Endodermal cell (in vitro differentiated cells): Measurements from ENCODE around the gene ATG12. TPM values are rescaled to one million over a fixed set of nuclear protein-coding genes. Genes with fewer than 3 reads are reported as not detected.

Experiments used
- DNase-seq: peaks from one replicate; pipeline ENCODE4 v3.0.0-alpha.2; 2017
- H3K27ac ChIP-seq: 2 replicates; pipeline ENCODE4 v1.5.1; 2013; ENCODE audit warnings: mild to moderate bottlenecking, low read depth, low read length, moderate library complexity
- H3K27me3 ChIP-seq: 2 replicates; pipeline ENCODE4 v1.6.1; 2013; ENCODE audit warnings: mild to moderate bottlenecking, low read length, moderate library complexity; ENCODE audit not compliant: insufficient read depth, control insufficient read depth, poor library complexity, severe bottlenecking
- H3K36me3 ChIP-seq: 2 replicates; pipeline ENCODE4 v1.7.0; 2013; ENCODE audit warnings: mild to moderate bottlenecking, low read length, moderate library complexity; ENCODE audit not compliant: control insufficient read depth, insufficient read depth
- H3K4me1 ChIP-seq: one replicate; pipeline ENCODE4 v1.7.0; 2013; ENCODE audit warnings: low read length; ENCODE audit not compliant: control insufficient read depth, insufficient read depth
- H3K4me3 ChIP-seq: 2 replicates; pipeline ENCODE4 v1.5.1; 2013; ENCODE audit warnings: mild to moderate bottlenecking, low read length, moderate library complexity
- H3K9ac ChIP-seq: 2 replicates; pipeline ENCODE4 v1.6.1; 2013; ENCODE audit warnings: mild to moderate bottlenecking, low read length, moderate library complexity; ENCODE audit not compliant: poor library complexity, severe bottlenecking; ENCODE audit errors: extremely low read depth
- H3K9me3 ChIP-seq: 2 replicates; pipeline ENCODE4 v1.6.1; 2013; ENCODE audit warnings: mild to moderate bottlenecking, low read length, moderate library complexity; ENCODE audit not compliant: control insufficient read depth
- H3K27ac Mint-ChIP-seq: 2 replicates; pipeline ENCODE4 v1.8.0; 2020; ENCODE audit warnings: mixed read lengths
- H3K27me3 Mint-ChIP-seq: 2 replicates; pipeline ENCODE4 v1.8.0; 2021; ENCODE audit warnings: mild to moderate bottlenecking, mixed read lengths; ENCODE audit not compliant: insufficient read depth
- H3K36me3 Mint-ChIP-seq: 2 replicates; pipeline ENCODE4 v1.8.0; 2020; ENCODE audit warnings: low read depth, mixed read lengths
- H3K4me1 Mint-ChIP-seq: 2 replicates; pipeline ENCODE4 v1.8.0; 2020; ENCODE audit warnings: mixed read lengths
- H3K4me3 Mint-ChIP-seq: 2 replicates; pipeline ENCODE4 v1.8.0; 2020; ENCODE audit warnings: mild to moderate bottlenecking, moderate library complexity, mixed read lengths
- H3K9me3 Mint-ChIP-seq: 2 replicates; pipeline ENCODE4 v1.8.0; 2020; ENCODE audit warnings: mild to moderate bottlenecking, mixed read lengths
- WGBS, 2 experiments: methylation state at CpG; one replicate each; pipeline versions ENCODE4 v1.1.5 to v1.1.7; 2013; ENCODE audit warnings: missing lambda C conversion rate in 2 of 2, mixed read lengths in 1 of 2; ENCODE audit not compliant: insufficient coverage in 1 of 2, insufficient read length in 1 of 2; 5-methylcytosine and 5-hydroxymethylcytosine counted together
- total RNA-seq, 2 donors: library from RNA; stranded (reverse); fragmentation: NEBNext Ultra II Directional in 1 of 2; extraction: Animal tissue kit (Norgen Biotek cat#: 25700) in 1 of 2; gene quantifications; 2 replicates in 1 of 2; 3 replicates in 1 of 2; pipeline ENCODE4 v1.2.1, GENCODE V29; 2021
- TF ChIP-seq, protein P1 (sequence below): fragments of 200-600 bp; sonication (generic); conservative IDR thresholded peaks from 2 replicates; pipeline ENCODE4 v1.5.0; 2021; ENCODE audit warnings: antibody characterized with exemption, mild to moderate bottlenecking

The ATG12 gene
- total RNA-seq, 2 donors from 2014 or later, result 47.9 to 57.8 TPM

DNA sequence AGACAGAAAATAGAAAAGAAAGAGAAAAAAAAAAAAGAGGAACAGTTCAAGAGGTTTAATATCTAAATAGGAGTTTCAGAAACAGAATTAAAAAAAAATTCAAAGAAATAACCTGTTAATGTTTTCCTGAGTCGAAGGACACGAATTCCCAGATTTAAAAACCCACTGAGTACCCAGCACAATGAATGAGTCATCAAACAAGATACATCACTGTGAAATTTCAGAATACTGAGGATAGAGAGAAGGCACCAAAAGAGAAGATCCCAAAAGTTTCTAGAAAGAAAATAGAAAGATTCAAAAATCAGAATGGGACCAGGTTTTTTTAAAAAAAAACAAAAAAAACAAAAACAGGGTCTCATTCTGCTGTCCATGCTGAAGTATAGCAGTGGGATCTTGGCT, 33.7 kb downstream of the ATG12 start:
- Histone ChIP-seq H3K9ac (no peak overlapping the region), H3K27ac (no peak overlapping the region), H3K4me3 (no peak overlapping the region), H3K4me1 (no peaks in the 10 kb centered on the region), H3K36me3 (peaks cover 4% of the 10 kb centered on the region), H3K27me3 (no peaks in the 10 kb centered on the region), H3K9me3 (no peaks in the 10 kb centered on the region)
- Mint-ChIP-seq H3K27ac (peak overlapping the region; percentile 41), H3K9me3 (no peaks in the 10 kb centered on the region), H3K4me1 (peaks cover 9% of the 10 kb centered on the region), H3K27me3 (no peaks in the 10 kb centered on the region), H3K4me3 (no peak overlapping the region), H3K36me3 (peaks cover 17% of the 10 kb centered on the region)
- no peak for DNase-seq
- WGBS, 2 experiments, result 100% methylated on average over 2 of the region's 2 CpGs
- TF ChIP-seq, protein P1, sequence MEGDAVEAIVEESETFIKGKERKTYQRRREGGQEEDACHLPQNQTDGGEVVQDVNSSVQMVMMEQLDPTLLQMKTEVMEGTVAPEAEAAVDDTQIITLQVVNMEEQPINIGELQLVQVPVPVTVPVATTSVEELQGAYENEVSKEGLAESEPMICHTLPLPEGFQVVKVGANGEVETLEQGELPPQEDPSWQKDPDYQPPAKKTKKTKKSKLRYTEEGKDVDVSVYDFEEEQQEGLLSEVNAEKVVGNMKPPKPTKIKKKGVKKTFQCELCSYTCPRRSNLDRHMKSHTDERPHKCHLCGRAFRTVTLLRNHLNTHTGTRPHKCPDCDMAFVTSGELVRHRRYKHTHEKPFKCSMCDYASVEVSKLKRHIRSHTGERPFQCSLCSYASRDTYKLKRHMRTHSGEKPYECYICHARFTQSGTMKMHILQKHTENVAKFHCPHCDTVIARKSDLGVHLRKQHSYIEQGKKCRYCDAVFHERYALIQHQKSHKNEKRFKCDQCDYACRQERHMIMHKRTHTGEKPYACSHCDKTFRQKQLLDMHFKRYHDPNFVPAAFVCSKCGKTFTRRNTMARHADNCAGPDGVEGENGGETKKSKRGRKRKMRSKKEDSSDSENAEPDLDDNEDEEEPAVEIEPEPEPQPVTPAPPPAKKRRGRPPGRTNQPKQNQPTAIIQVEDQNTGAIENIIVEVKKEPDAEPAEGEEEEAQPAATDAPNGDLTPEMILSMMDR, result no peak

- no peaks in the 10 kb centered on the region for H3K27me3 Mint-ChIP-seq
- no peak overlapping the region for H3K9ac ChIP-seq
- TF ChIP-seq, protein P1, result no peak
- no peaks in the 10 kb centered on the region for H3K4me1 ChIP-seq
- H3K4me3 Mint-ChIP-seq, result no peak overlapping the region
- H3K4me1 Mint-ChIP-seq, result peaks cover 9% of the 10 kb centered on the region
- no peak overlapping the region for H3K27ac ChIP-seq
- no peaks in the 10 kb centered on the region for H3K9me3 ChIP-seq
- H3K9me3 Mint-ChIP-seq, result no peaks in the 10 kb centered on the region
- peaks cover 4% of the 10 kb centered on the region for H3K36me3 ChIP-seq
- WGBS, 2 experiments, result 85 to 100% methylated on average over 2 of the region's 2 CpGs
- H3K36me3 Mint-ChIP-seq, result peaks cover 17% of the 10 kb centered on the region
- H3K27me3 ChIP-seq, result no peaks in the 10 kb centered on the region
- no peak overlapping the region for H3K4me3 ChIP-seq
- no peak for DNase-seq
- peak overlapping the region; percentile 41 for H3K27ac Mint-ChIP-seq
Measured at GRCh38 chr5:115806986-115807653, 34.2 kb downstream of the ATG12 start.

DNA sequence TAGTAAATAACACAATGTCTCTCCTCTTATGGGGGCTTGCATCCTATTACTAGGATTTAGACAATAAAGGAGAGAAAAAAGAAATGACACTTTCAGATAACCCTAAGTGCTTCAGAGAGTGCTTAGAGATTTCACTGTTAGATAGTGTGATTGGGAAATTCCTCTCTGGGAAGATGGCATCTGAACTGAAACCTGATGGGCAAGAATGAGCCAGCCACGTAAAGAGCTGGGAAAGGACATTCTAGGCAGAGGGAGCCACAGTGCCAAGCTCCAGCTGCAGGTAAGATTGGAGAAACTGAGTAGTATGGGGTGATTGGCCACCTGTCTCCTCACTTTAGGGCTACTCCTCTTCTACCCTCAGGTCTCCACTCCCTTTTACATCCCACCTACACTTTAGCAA, 39.4 kb downstream of the ATG12 start:
- DNase-seq, result no peak
- no peaks in the 10 kb centered on the region for H3K9me3 ChIP-seq
- no peaks in the 10 kb centered on the region for H3K27me3 Mint-ChIP-seq
- H3K4me1 ChIP-seq, result no peaks in the 10 kb centered on the region
- H3K4me1 Mint-ChIP-seq, result peaks cover 5% of the 10 kb centered on the region
- H3K27ac Mint-ChIP-seq, result no peak overlapping the region
- peaks cover 4% of the 10 kb centered on the region for H3K36me3 ChIP-seq
- H3K4me3 Mint-ChIP-seq, result no peak overlapping the region
- no peak overlapping the region for H3K27ac ChIP-seq
- TF ChIP-seq, protein P1, result no peak
- no peak overlapping the region for H3K4me3 ChIP-seq
- 85 to 88% methylated on average over 1 of the region's 1 CpG for WGBS, 2 experiments
- no peak overlapping the region for H3K9ac ChIP-seq
- peaks cover 6% of the 10 kb centered on the region for H3K36me3 Mint-ChIP-seq
- no peaks in the 10 kb centered on the region for H3K9me3 Mint-ChIP-seq
- H3K27me3 ChIP-seq, result no peaks in the 10 kb centered on the region
